RWPE2 (cell line): ENCODE measurements around the gene SBK3.

Source experiments
- ATAC-seq: fragments of 200-7000 bp; cut with Tn5 transposase; 3 replicates; pipeline ENCODE4 v1.9.1; 2021; ENCODE audit warnings: low read depth
- DNase-seq: peaks from one replicate; pipeline ENCODE4 v3.0.0-alpha.2; 2020; ENCODE audit warnings: low spot score
- H3K27ac ChIP-seq: fragments of 450-650 bp; 2 replicates; pipeline ENCODE4 v1.5.1; 2017; ENCODE audit warnings: mild to moderate bottlenecking; ENCODE audit not compliant: poor library complexity, severe bottlenecking
- H3K27me3 ChIP-seq: fragments of 250-450 bp; sonication (Bioruptor Pico); 2 replicates; pipeline ENCODE4 v1.5.1; 2021; ENCODE audit warnings: mild to moderate bottlenecking, moderate library complexity; ENCODE audit not compliant: insufficient read depth, poor library complexity, severe bottlenecking
- H3K36me3 ChIP-seq: fragments of 250-450 bp; sonication (Bioruptor Pico); 2 replicates; pipeline ENCODE4 v1.5.1; 2020; ENCODE audit warnings: low read depth, mild to moderate bottlenecking, moderate library complexity
- H3K4me1 ChIP-seq: fragments of 250-450 bp; sonication (Bioruptor Pico); 2 replicates; pipeline ENCODE4 v1.5.1; 2021; ENCODE audit warnings: mild to moderate bottlenecking, moderate library complexity; ENCODE audit not compliant: insufficient read depth, poor library complexity, severe bottlenecking
- H3K4me3 ChIP-seq: fragments of 250-450 bp; sonication (Bioruptor Pico); 2 replicates; pipeline ENCODE4 v1.5.1; 2021; ENCODE audit warnings: mild to moderate bottlenecking, moderate library complexity; ENCODE audit not compliant: severe bottlenecking
- H3K9me3 ChIP-seq: fragments of 250-450 bp; sonication (Bioruptor Pico); 2 replicates; pipeline ENCODE4 v1.5.1; 2021; ENCODE audit warnings: mild to moderate bottlenecking, moderate library complexity; ENCODE audit not compliant: severe bottlenecking
- TF ChIP-seq, protein P1 (sequence below): fragments of 450-650 bp; IDR thresholded peaks from one replicate; pipeline ENCODE4 v1.5.1; 2017; ENCODE audit warnings: mild to moderate bottlenecking, moderate library complexity; ENCODE audit not compliant: poor library complexity, severe bottlenecking

Gene SBK3

GRCh38 chr19:55492362-55492944 lies 52.9 kb downstream of the SBK3 start:
- DNase-seq (no peak), ATAC-seq (no peak)
- H3K9me3 ChIP-seq = no peaks in the 10 kb centered on the region
- TF ChIP-seq, protein P1, sequence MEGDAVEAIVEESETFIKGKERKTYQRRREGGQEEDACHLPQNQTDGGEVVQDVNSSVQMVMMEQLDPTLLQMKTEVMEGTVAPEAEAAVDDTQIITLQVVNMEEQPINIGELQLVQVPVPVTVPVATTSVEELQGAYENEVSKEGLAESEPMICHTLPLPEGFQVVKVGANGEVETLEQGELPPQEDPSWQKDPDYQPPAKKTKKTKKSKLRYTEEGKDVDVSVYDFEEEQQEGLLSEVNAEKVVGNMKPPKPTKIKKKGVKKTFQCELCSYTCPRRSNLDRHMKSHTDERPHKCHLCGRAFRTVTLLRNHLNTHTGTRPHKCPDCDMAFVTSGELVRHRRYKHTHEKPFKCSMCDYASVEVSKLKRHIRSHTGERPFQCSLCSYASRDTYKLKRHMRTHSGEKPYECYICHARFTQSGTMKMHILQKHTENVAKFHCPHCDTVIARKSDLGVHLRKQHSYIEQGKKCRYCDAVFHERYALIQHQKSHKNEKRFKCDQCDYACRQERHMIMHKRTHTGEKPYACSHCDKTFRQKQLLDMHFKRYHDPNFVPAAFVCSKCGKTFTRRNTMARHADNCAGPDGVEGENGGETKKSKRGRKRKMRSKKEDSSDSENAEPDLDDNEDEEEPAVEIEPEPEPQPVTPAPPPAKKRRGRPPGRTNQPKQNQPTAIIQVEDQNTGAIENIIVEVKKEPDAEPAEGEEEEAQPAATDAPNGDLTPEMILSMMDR = no peak
- H3K4me3 ChIP-seq = no peak overlapping the region
- no peaks in the 10 kb centered on the region for H3K36me3 ChIP-seq
- H3K27me3 ChIP-seq = no peaks in the 10 kb centered on the region
- peaks cover 7% of the 10 kb centered on the region for H3K4me1 ChIP-seq
- H3K27ac ChIP-seq = no peak overlapping the region

- H3K36me3 ChIP-seq = no peaks in the 10 kb centered on the region
- TF ChIP-seq, protein P1 = no peak
- no peak overlapping the region for H3K27ac ChIP-seq
- ATAC-seq (peak; percentile 17; the same call in 1 of the 3 replicates), DNase-seq (no peak)
- H3K4me3 ChIP-seq = no peak overlapping the region
- H3K9me3 ChIP-seq = no peaks in the 10 kb centered on the region
- peaks cover 14% of the 10 kb centered on the region for H3K4me1 ChIP-seq
- H3K27me3 ChIP-seq = no peaks in the 10 kb centered on the region
These were observed 53.6 kb downstream of the SBK3 start for GRCh38 chr19:55491546-55492360.
